Retinal pigment epithelial cell (primary cell): ENCODE data around the gene AFP.

Experiments used
- DNase-seq: peaks from one replicate; pipeline ENCODE4 v3.0.0-alpha.2; 2010; ENCODE audit warnings: low read depth
- H3K4me3 ChIP-seq: 2 replicates; pipeline ENCODE4 v1.5.1; 2011; ENCODE audit warnings: mild to moderate bottlenecking, low read length, control low read depth, moderate library complexity
- CTCF ChIP-seq: conservative IDR thresholded peaks from 2 replicates; pipeline ENCODE4 v1.5.1; 2011; ENCODE audit warnings: low read depth, low read length, control low read depth, inconsistent platforms

Gene AFP

GRCh38 chr4:73414936-73415271, 21.1 kb upstream of the AFP start:
- no peak for TF ChIP-seq CTCF
- DNase-seq = no peak
- no peak overlapping the region for H3K4me3 ChIP-seq

- no peak for DNase-seq
- no peak overlapping the region for H3K4me3 ChIP-seq
- TF ChIP-seq CTCF = no peak
Observed at GRCh38 chr4:73415807-73416238, 20.2 kb upstream of the AFP start.

- no peak for TF ChIP-seq CTCF
- no peak overlapping the region for H3K4me3 ChIP-seq
- DNase-seq = no peak
Observed at GRCh38 chr4:73416423-73417087, 19.5 kb upstream of the AFP start.

GRCh38 chr4:73417342-73417741, 18.7 kb upstream of the AFP start:
- H3K4me3 ChIP-seq = no peak overlapping the region
- no peak for TF ChIP-seq CTCF
- no peak for DNase-seq

GRCh38 chr4:73417973-73418372, 18.0 kb upstream of the AFP start:
- H3K4me3 ChIP-seq = no peak overlapping the region
- no peak for DNase-seq
- TF ChIP-seq CTCF = no peak

- no peak for DNase-seq
- TF ChIP-seq CTCF = no peak
- no peak overlapping the region for H3K4me3 ChIP-seq
Observed at GRCh38 chr4:73418677-73419076, 17.3 kb upstream of the AFP start.

GRCh38 chr4:73419106-73420038, 16.6 kb upstream of the AFP start:
- no peak for TF ChIP-seq CTCF

More at GRCh38 chr4:73419106-73420038, 16.6 kb upstream of the AFP start:
- H3K4me3 ChIP-seq = no peak overlapping the region
- no peak for DNase-seq
